GM23338 (cell line): Measurements from ENCODE around the gene MTHFD2. TPM values are rescaled to one million over a fixed set of nuclear protein-coding genes. Genes with fewer than 3 reads are reported as not detected.

Experiments used
- ATAC-seq: fragments of 200-7000 bp; cut with Tn5 transposase; 3 replicates; pipeline ENCODE4 v1.9.1; 2020
- DNase-seq: peaks from one replicate; pipeline ENCODE4 v3.0.0-alpha.2; 2015; ENCODE audit warnings: low spot score
- H2AFZ ChIP-seq: fragments of 200-600 bp; sonication (generic); 2 replicates; pipeline ENCODE4 v1.8.0; 2016; ENCODE audit warnings: antibody characterized with exemption, mild to moderate bottlenecking, moderate library complexity
- H3F3A ChIP-seq: fragments of 200-600 bp; sonication (generic); replicated peaks from 2 replicates; pipeline ENCODE4 v1.8.0; 2017; ENCODE audit warnings: antibody characterized with exemption, mixed run types, low read depth
- H3K27ac ChIP-seq: fragments of 200-600 bp; sonication (generic); 2 replicates; pipeline ENCODE4 v1.6.1; 2016; ENCODE audit warnings: low read depth
- H3K27me3 ChIP-seq: fragments of 200-600 bp; sonication (generic); 2 replicates; pipeline ENCODE4 v1.8.0; 2016; ENCODE audit warnings: mild to moderate bottlenecking, mixed run types, moderate library complexity; ENCODE audit not compliant: insufficient read depth
- H3K36me3 ChIP-seq: fragments of 200-600 bp; sonication (generic); 2 replicates; pipeline ENCODE4 v1.8.0; 2016; ENCODE audit warnings: mild to moderate bottlenecking; ENCODE audit not compliant: insufficient read depth
- H3K4me1 ChIP-seq: fragments of 200-600 bp; sonication (generic); 2 replicates; pipeline ENCODE4 v1.8.0; 2016; ENCODE audit warnings: mild to moderate bottlenecking, moderate library complexity; ENCODE audit not compliant: insufficient read depth
- H3K4me2 ChIP-seq: fragments of 200-600 bp; sonication (generic); 2 replicates; pipeline ENCODE4 v1.7.1; 2017; ENCODE audit warnings: mixed run types
- H3K4me3 ChIP-seq: fragments of 200-600 bp; sonication (generic); 2 replicates; pipeline ENCODE4 v1.6.1; 2016; ENCODE audit warnings: mixed run types
- H3K79me2 ChIP-seq: fragments of 200-600 bp; sonication (generic); replicated peaks from 2 replicates; pipeline ENCODE4 v1.8.0; 2017; ENCODE audit warnings: mild to moderate bottlenecking; ENCODE audit not compliant: insufficient read depth
- H3K9me2 ChIP-seq: fragments of 200-600 bp; sonication (generic); 2 replicates; pipeline ENCODE4 v1.8.0; 2017; ENCODE audit not compliant: insufficient read depth
- H4K20me1 ChIP-seq: fragments of 200-600 bp; sonication (generic); replicated peaks from 2 replicates; pipeline ENCODE4 v1.8.0; 2017; ENCODE audit warnings: mild to moderate bottlenecking; ENCODE audit not compliant: insufficient read depth
- H3K27ac Mint-ChIP-seq: 2 replicates; pipeline ENCODE4 v1.8.0; 2020; ENCODE audit warnings: inconsistent platforms, mild to moderate bottlenecking, moderate library complexity, mixed read lengths
- H3K27me3 Mint-ChIP-seq: 3 replicates; pipeline ENCODE4 v1.8.0; 2022; ENCODE audit warnings: low read depth, mild to moderate bottlenecking, moderate library complexity, mixed read lengths, inconsistent platforms; ENCODE audit not compliant: insufficient read depth, poor library complexity
- H3K36me3 Mint-ChIP-seq: 3 replicates; pipeline ENCODE4 v1.8.0; 2021; ENCODE audit warnings: low read depth, mild to moderate bottlenecking, inconsistent platforms, moderate library complexity, mixed read lengths
- H3K4me1 Mint-ChIP-seq: 3 replicates; pipeline ENCODE4 v1.8.0; 2020; ENCODE audit warnings: mild to moderate bottlenecking, inconsistent platforms, mixed read lengths
- H3K4me3 Mint-ChIP-seq: 3 replicates; pipeline ENCODE4 v1.8.0; 2021; ENCODE audit warnings: moderate library complexity, mild to moderate bottlenecking, inconsistent platforms, mixed read lengths
- H3K9me3 Mint-ChIP-seq: 3 replicates; pipeline ENCODE4 v1.8.0; 2020; ENCODE audit warnings: moderate library complexity, mild to moderate bottlenecking, inconsistent platforms, mixed read lengths
- CREB1 ChIP-seq: fragments of 250-450 bp; sonication (Bioruptor Pico); IDR thresholded peaks from 2 replicates; pipeline ENCODE4 v1.5.0; 2020; ENCODE audit warnings: low read depth, mild to moderate bottlenecking, moderate library complexity
- CTCF ChIP-seq, 2 experiments: fragments of 200-600 bp in 1 of 2; sonication (generic) in 1 of 2; conservative IDR thresholded peaks; 2 replicates each; pipeline versions ENCODE4 v1.5.1 to v1.6.1; 2016 to 2017; ENCODE audit warnings: antibody characterized with exemption in 2 of 2, low read depth in 2 of 2, mild to moderate bottlenecking in 2 of 2, moderate library complexity in 1 of 2
- ETS1 ChIP-seq: IDR thresholded peaks from 2 replicates; pipeline ENCODE4 v1.6.1; 2016; ENCODE audit warnings: antibody characterized with exemption
- EZH2 ChIP-seq: fragments of 200-600 bp; sonication (generic); IDR thresholded peaks from one replicate; pipeline ENCODE4 v1.8.0; 2017; ENCODE audit warnings: antibody characterized with exemption, mild to moderate bottlenecking, low read depth; ENCODE audit not compliant: unreplicated experiment
- EZH2phosphoT487 ChIP-seq: fragments of 200-600 bp; sonication (generic); IDR thresholded peaks from one replicate; pipeline ENCODE4 v1.8.1; 2018; ENCODE audit warnings: antibody characterized with exemption; ENCODE audit not compliant: unreplicated experiment
- JUNB ChIP-seq: IDR thresholded peaks from one replicate; pipeline ENCODE4 v1.6.1; 2016; ENCODE audit warnings: antibody characterized with exemption; ENCODE audit not compliant: unreplicated experiment
- POLR2AphosphoS5 ChIP-seq: IDR thresholded peaks from 2 replicates; pipeline ENCODE4 v1.6.1; 2016; ENCODE audit warnings: antibody characterized with exemption, low read depth
- STAT1 ChIP-seq: IDR thresholded peaks from one replicate; pipeline ENCODE4 v1.6.1; 2016; ENCODE audit warnings: antibody characterized with exemption; ENCODE audit not compliant: unreplicated experiment
- ZNF114 ChIP-seq: fragments of 250-450 bp; sonication (Bioruptor Pico); IDR thresholded peaks from 2 replicates; pipeline ENCODE4 v1.5.0; 2020; ENCODE audit warnings: mild to moderate bottlenecking, moderate library complexity
- ZNF331 ChIP-seq: fragments of 250-450 bp; sonication (Bioruptor Pico); IDR thresholded peaks from 2 replicates; pipeline ENCODE4 v1.5.0; 2020; ENCODE audit warnings: low read depth, mild to moderate bottlenecking, moderate library complexity
- polyA plus RNA-seq: library from polyadenylated mRNA; unstranded; fragments of >200 nt; fragmentation: Nextera tagmentation; extraction: Ambion mirVana; gene quantifications from 2 replicates; pipeline ENCODE4 v1.2.1, GENCODE V29; 2016
- total RNA-seq: library from RNA; depleted of rRNA; stranded (reverse); fragments of >200 nt; shearing (Covaris generic); gene quantifications from 2 replicates; pipeline ENCODE4 v1.2.3, GENCODE V29; 2014

Gene MTHFD2
- total and polyA plus RNA-seq, 2 experiments from 2014 or later: 279 to 281 TPM

- TF ChIP-seq JUNB: no peak
- no peak for TF ChIP-seq CTCF (conservative IDR thresholded peaks at IDR 0.05; ENCODE audit: low read depth in 2 of 2)
- no peak for TF ChIP-seq ETS1
- TF ChIP-seq ZNF331 (CRISPR knock-in tag): no peak
- no peak for TF ChIP-seq STAT1
- no peak for TF ChIP-seq CREB1 (CRISPR knock-in tag)
- TF ChIP-seq ZNF114 (CRISPR knock-in tag): no peak
- no peak for TF ChIP-seq EZH2
- Mint-ChIP-seq H3K9me3 (peaks cover 7% of the 10 kb centered on the region), H3K36me3 (peaks cover 32% of the 10 kb centered on the region), H3K27me3 (peaks cover 8% of the 10 kb centered on the region), H3K4me3 (peak overlapping the region; percentile 97), H3K4me1 (peaks cover 16% of the 10 kb centered on the region; the same call in 2 of the 3 replicates), H3K27ac (peak overlapping the region; percentile 88)
- Histone ChIP-seq H3K27ac (peak overlapping the region; percentile 92), H3K27me3 (no peaks in the 10 kb centered on the region), H3K4me2 (peak overlapping the region; percentile 72), H3K9me2 (no peaks in the 10 kb centered on the region), H3K36me3 (peaks cover 9% of the 10 kb centered on the region), H4K20me1 (peaks cover 40% of the 10 kb centered on the region), H3F3A (0 out of 2 replicates have a peak, but pooled peaks cover 3% of the 10 kb centered on the region), H3K79me2 (peaks cover 56% of the 10 kb centered on the region), H2AFZ (no peak overlapping the region), H3K4me3 (peak overlapping the region; percentile 81), H3K4me1 (peaks cover 14% of the 10 kb centered on the region)
- ATAC-seq (no peak), DNase-seq (no peak)
These were observed 20.7 kb upstream of the MTHFD2 start for GRCh38 chr2:74177696-74178095.

DNA sequence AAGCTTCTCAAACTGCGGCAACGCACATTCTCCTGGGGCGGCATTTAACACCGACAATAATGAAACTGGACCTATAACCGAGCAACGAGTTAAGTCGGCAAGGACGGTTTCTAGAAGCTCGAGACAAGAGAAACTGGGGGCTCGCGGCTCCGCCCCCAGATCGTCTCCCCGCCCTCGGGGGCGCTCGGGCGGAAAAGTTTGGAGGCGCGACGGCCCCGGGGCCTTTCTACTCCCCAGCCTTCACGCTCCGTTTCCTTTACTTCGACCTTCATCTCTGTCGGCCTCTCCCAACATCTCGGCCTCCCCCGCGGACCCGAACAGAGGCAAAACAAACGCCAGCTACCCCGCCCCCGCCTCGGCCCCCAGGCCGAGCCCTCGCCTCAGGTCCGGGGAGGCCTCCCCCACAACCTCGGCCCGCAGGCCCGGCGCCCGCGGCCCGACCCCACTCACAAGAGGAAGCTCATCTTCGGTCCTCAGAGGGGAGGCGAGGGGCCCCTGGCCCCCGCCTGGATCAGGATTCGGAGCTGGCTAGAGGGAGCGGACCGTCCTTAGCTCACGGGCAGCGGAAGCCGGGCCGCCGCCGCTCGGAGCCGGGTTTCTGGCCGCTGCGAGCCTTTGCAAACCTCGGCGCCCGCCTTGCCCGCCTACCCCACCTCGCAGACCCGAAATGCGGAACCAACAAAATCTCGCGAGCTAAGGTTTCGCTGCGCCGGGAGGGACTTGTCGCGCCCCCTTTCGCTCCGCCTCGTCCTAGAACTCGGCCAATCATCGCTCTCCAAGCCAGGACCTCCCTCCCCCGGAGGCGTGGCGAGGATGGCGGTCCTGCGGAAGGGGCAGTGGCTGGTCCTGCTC is 20.0 kb upstream of the MTHFD2 start, which contains the start of gene MOB1A:
Gene MOB1A (minus strand): TSS at position 669 of the 852 bp plus-strand sequence. CDS start 205 bp downstream, at position 464.
- H3K9me3 Mint-ChIP-seq: peaks cover 7% of the 10 kb centered on the region
- peaks cover 14% of the 10 kb centered on the region for H3K4me1 ChIP-seq
- peak; percentile 91 for TF ChIP-seq POLR2AphosphoS5
- TF ChIP-seq EZH2phosphoT487: no peak
- H3K4me3 Mint-ChIP-seq: peak within 1 kb of the TSS; percentile 97
- H3K79me2 ChIP-seq: peaks cover 49% of the 10 kb centered on the region
- peak; percentile 100 for DNase-seq
- H3K4me2 ChIP-seq: peak within 1 kb of the TSS; percentile 72
- peaks cover 8% of the 10 kb centered on the region for H3K27me3 Mint-ChIP-seq
- H3K27ac Mint-ChIP-seq: peak within 1 kb of the TSS; percentile 88
- no peaks in the 10 kb centered on the region for H3K9me2 ChIP-seq
- H4K20me1 ChIP-seq: peaks cover 32% of the 10 kb centered on the region
- H2AFZ ChIP-seq: no peak within 1 kb of the TSS
- H3K4me1 Mint-ChIP-seq: peaks cover 16% of the 10 kb centered on the region; the same call in 2 of the 3 replicates
- H3F3A ChIP-seq: 0 out of 2 replicates have a peak, but pooled peaks cover 3% of the 10 kb centered on the region
- H3K27ac ChIP-seq: peak within 1 kb of the TSS; percentile 92
- H3K4me3 ChIP-seq: peak within 1 kb of the TSS; percentile 81
- peak; percentile 96 for ATAC-seq
- no peaks in the 10 kb centered on the region for H3K27me3 ChIP-seq
- H3K36me3 Mint-ChIP-seq: peaks cover 32% of the 10 kb centered on the region
- peaks cover 9% of the 10 kb centered on the region; the same call in 1 of the 2 replicates for H3K36me3 ChIP-seq
